Activated naive CD4-positive, alpha-beta T cell treated with anti-CD3 and anti-CD28 coated beads, Interleukin-2, amount 50 U/mL, for 72 hours (primary cell): ENCODE measurements around the gene IDH3G. TPM values are rescaled to one million over a fixed set of nuclear protein-coding genes. Genes with fewer than 3 reads are reported as not detected.

ENCODE experiments used
- ATAC-seq, 2 donors: fragments of 150-1000 bp; cut with Tn5 transposase; 2 replicates each; pipeline ENCODE4 v1.10.0; 2021; ENCODE audit warnings: mild to moderate bottlenecking in 2 of 2, moderate library complexity in 2 of 2
- DNase-seq, 2 donors: peaks; one replicate each; pipeline ENCODE4 v3.0.0; 2021 to 2022; ENCODE audit warnings: low spot score in 2 of 2
- H3K27ac Mint-ChIP-seq, 2 donors: one replicate each; pipeline ENCODE4 v1.8.0; 2022; ENCODE audit warnings: mild to moderate bottlenecking in 2 of 2, mixed read lengths in 2 of 2
- H3K36me3 Mint-ChIP-seq, 2 donors: one replicate each; pipeline ENCODE4 v1.8.0; 2022; ENCODE audit warnings: mixed read lengths in 2 of 2
- H3K9me3 Mint-ChIP-seq, 2 donors: one replicate each; pipeline ENCODE4 v1.8.0; 2022; ENCODE audit warnings: mixed read lengths in 2 of 2
- total RNA-seq, 2 donors: library from RNA; stranded (reverse); gene quantifications; one replicate each; pipeline ENCODE4 v1.2.3, GENCODE V29; 2022

The IDH3G gene
- total RNA-seq, 2 donors from 2014 or later: 60.8 to 81.7 TPM

GRCh38 chrX:153800746-153801145 is 6.6 kb upstream of the IDH3G start:
- Mint-ChIP-seq H3K27ac (no peak overlapping the region), H3K36me3 (peaks cover 5 to 10% of the 10 kb centered on the region in 2 donors), H3K9me3 (no peaks in the 10 kb centered on the region)
- DNase-seq (no peak), ATAC-seq (no peak)

- Mint-ChIP-seq H3K36me3 (peaks cover 5 to 10% of the 10 kb centered on the region in 2 donors), H3K27ac (no peak overlapping the region), H3K9me3 (no peaks in the 10 kb centered on the region)
- DNase-seq (no peak), ATAC-seq (no peak)
These were observed 6.1 kb upstream of the IDH3G start for GRCh38 chrX:153800177-153800722.

GRCh38 chrX:153799326-153799725 is 5.2 kb upstream of the IDH3G start:
- ATAC-seq (no peak), DNase-seq (no peak)
- Mint-ChIP-seq H3K27ac (no peak overlapping the region), H3K9me3 (no peaks in the 10 kb centered on the region), H3K36me3 (peaks cover 5 to 10% of the 10 kb centered on the region in 2 donors)

- DNase-seq (no peak), ATAC-seq (no peak)
- H3K9me3 Mint-ChIP-seq: no peaks in the 10 kb centered on the region
- peaks cover 13 to 16% of the 10 kb centered on the region in 2 donors for H3K36me3 Mint-ChIP-seq
- H3K27ac Mint-ChIP-seq: no peak overlapping the region
These were observed 3.3 kb upstream of the IDH3G start for GRCh38 chrX:153797415-153798015.

GRCh38 chrX:153794897-153795816 is 982 bp upstream of the IDH3G start:
- ATAC-seq: peak in 1 of 2 donors; percentile 12
- peak overlapping the region; percentile 87 to 90 for H3K27ac Mint-ChIP-seq
- no peaks in the 10 kb centered on the region for H3K9me3 Mint-ChIP-seq
- no peak for DNase-seq
- H3K36me3 Mint-ChIP-seq: peaks cover 13 to 16% of the 10 kb centered on the region in 2 donors

- H3K9me3 Mint-ChIP-seq: no peaks in the 10 kb centered on the region
- DNase-seq: no peak
These were observed 884 bp downstream of the IDH3G start for GRCh38 chrX:153793291-153793690.

GRCh38 chrX:153792368-153792767 is 1.8 kb downstream of the IDH3G start:
- no peak for DNase-seq
- ATAC-seq: no peak
- Mint-ChIP-seq H3K27ac (no peak overlapping the region), H3K36me3 (peaks cover 13 to 16% of the 10 kb centered on the region in 2 donors), H3K9me3 (no peaks in the 10 kb centered on the region)

More at GRCh38 chrX:153793291-153793690, 884 bp downstream of the IDH3G start:
- no peak for ATAC-seq
- Mint-ChIP-seq H3K27ac (peak overlapping the region; percentile 87 to 91), H3K36me3 (peaks cover 13 to 16% of the 10 kb centered on the region in 2 donors)

GRCh38 chrX:153791104-153791852 is 2.9 kb downstream of the IDH3G start:
- no peak for DNase-seq
- H3K27ac Mint-ChIP-seq: no peak overlapping the region
- ATAC-seq: no peak

GRCh38 chrX:153789654-153790053 is 4.5 kb downstream of the IDH3G start:
- ATAC-seq (no peak), DNase-seq (no peak)
- Mint-ChIP-seq H3K36me3 (peaks cover 7 to 8% of the 10 kb centered on the region in 2 donors), H3K27ac (no peak overlapping the region), H3K9me3 (no peaks in the 10 kb centered on the region)

More at GRCh38 chrX:153791104-153791852, 2.9 kb downstream of the IDH3G start:
- Mint-ChIP-seq H3K9me3 (no peaks in the 10 kb centered on the region), H3K36me3 (peaks cover 11 to 13% of the 10 kb centered on the region in 2 donors)

GRCh38 chrX:153786669-153787068 is 7.5 kb downstream of the IDH3G start:
- Mint-ChIP-seq H3K36me3 (no peaks in the 10 kb centered on the region), H3K27ac (no peak overlapping the region), H3K9me3 (no peaks in the 10 kb centered on the region)
- ATAC-seq (no peak), DNase-seq (no peak)

- Mint-ChIP-seq H3K36me3 (no peaks in the 10 kb centered on the region), H3K27ac (no peak overlapping the region), H3K9me3 (no peaks in the 10 kb centered on the region)
- DNase-seq (no peak), ATAC-seq (no peak)
These were observed 9.7 kb downstream of the IDH3G start for GRCh38 chrX:153784325-153784967.

- ATAC-seq: no peak
- DNase-seq: no peak
- H3K36me3 Mint-ChIP-seq: no peaks in the 10 kb centered on the region
- no peaks in the 10 kb centered on the region for H3K9me3 Mint-ChIP-seq
- H3K27ac Mint-ChIP-seq: no peak overlapping the region
These were observed 10.7 kb downstream of the IDH3G start for GRCh38 chrX:153783378-153784013.

GRCh38 chrX:153782871-153783270 is 11.3 kb downstream of the IDH3G start:
- no peak for DNase-seq
- ATAC-seq: no peak
- Mint-ChIP-seq H3K9me3 (no peaks in the 10 kb centered on the region), H3K36me3 (no peaks in the 10 kb centered on the region), H3K27ac (no peak overlapping the region)

- DNase-seq: no peak
- Mint-ChIP-seq H3K9me3 (no peaks in the 10 kb centered on the region), H3K36me3 (no peaks in the 10 kb centered on the region), H3K27ac (no peak overlapping the region)
- peak in 1 of 2 donors; percentile 23 for ATAC-seq
These were observed 11.9 kb downstream of the IDH3G start for GRCh38 chrX:153782313-153782712.

GRCh38 chrX:153781428-153782047 is 12.6 kb downstream of the IDH3G start:
- no peak for DNase-seq
- H3K27ac Mint-ChIP-seq: no peak overlapping the region
- no peaks in the 10 kb centered on the region for H3K36me3 Mint-ChIP-seq
- no peaks in the 10 kb centered on the region for H3K9me3 Mint-ChIP-seq
- no peak for ATAC-seq
